Fibroblast of skin of right biceps (primary cell): ENCODE data around the gene TK2.
A peak's percentile ranks its signal among the peaks of the same experiment; 100 is the strongest.
"Not testable (repeated sequence)": the region's sequence is repeated elsewhere in the genome, so short reads cannot be mapped to it uniquely, and the experiment has no call there.

Source experiments
- DNase-seq: peaks from one replicate; pipeline ENCODE4 v3.0.0-alpha.2; 2013

The TK2 gene

GRCh38 chr16:66481081-66481942 lies 68.6 kb downstream of the TK2 start:
- DNase-seq, result no peak

GRCh38 chr16:66480265-66481080 lies 69.4 kb downstream of the TK2 start:
- no peak for DNase-seq

- no peak for DNase-seq
Observed at GRCh38 chr16:66479661-66480264, 70.2 kb downstream of the TK2 start.

GRCh38 chr16:66478733-66479511 lies 71.0 kb downstream of the TK2 start:
- peak; percentile 48 for DNase-seq

GRCh38 chr16:66477028-66477515 lies 72.8 kb downstream of the TK2 start:
- no peak for DNase-seq

- DNase-seq, result no peak
Observed at GRCh38 chr16:66476328-66477027, 73.4 kb downstream of the TK2 start.

- no peak for DNase-seq
Observed at GRCh38 chr16:66475232-66475631, 74.7 kb downstream of the TK2 start.

- no peak for DNase-seq
Observed at GRCh38 chr16:66474750-66475199, 75.1 kb downstream of the TK2 start.

GRCh38 chr16:66473654-66474519 lies 76.0 kb downstream of the TK2 start:
- DNase-seq, result no peak

GRCh38 chr16:66473051-66473571 lies 76.8 kb downstream of the TK2 start:
- no peak for DNase-seq

- no peak for DNase-seq
Observed at GRCh38 chr16:66471716-66472393, 78.1 kb downstream of the TK2 start.

GRCh38 chr16:66471264-66471663 lies 78.7 kb downstream of the TK2 start:
- DNase-seq, result no peak

GRCh38 chr16:66470556-66470955 lies 79.4 kb downstream of the TK2 start:
- no peak for DNase-seq

GRCh38 chr16:66469947-66470546 lies 79.9 kb downstream of the TK2 start:
- no peak for DNase-seq

GRCh38 chr16:66469291-66469946 lies 80.5 kb downstream of the TK2 start:
- DNase-seq, result no peak

GRCh38 chr16:66468321-66468965 lies 81.5 kb downstream of the TK2 start:
- no peak for DNase-seq

- DNase-seq, result no peak
Observed at GRCh38 chr16:66467611-66468010, 82.3 kb downstream of the TK2 start.

GRCh38 chr16:66466636-66467035 lies 83.3 kb downstream of the TK2 start:
- not testable (repeated sequence) for DNase-seq
